Loucy (cell line): ENCODE results near the gene DCK.

Experiments
- CTCF ChIP-seq: fragments of 200-600 bp; sonication (generic); conservative IDR thresholded peaks from 2 replicates; pipeline ENCODE4 v1.5.1; 2014; ENCODE audit warnings: mild to moderate bottlenecking, antibody characterized with exemption, low read length
- EZH2phosphoT487 ChIP-seq: fragments of 200-600 bp; IDR thresholded peaks from 2 replicates; pipeline ENCODE4 v1.6.1; 2018; ENCODE audit warnings: antibody characterized with exemption, mild to moderate bottlenecking, moderate library complexity, borderline replicate concordance

- no peak for TF ChIP-seq CTCF
- TF ChIP-seq EZH2phosphoT487, result no peak
Measured at GRCh38 chr4:70996018-70996360, 2.5 kb downstream of the DCK start.
